SJCRH30 (cell line): ENCODE measurements around the gene SYTL2. TPM values are rescaled to one million over a fixed set of nuclear protein-coding genes. Genes with fewer than 3 reads are reported as not detected.

Experiments used
- DNase-seq, 2 experiments: peaks; one replicate each; pipeline ENCODE4 v3.0.0-alpha.2; 2015 to 2020
- H3K27ac ChIP-seq: fragments of 250-450 bp; sonication (Bioruptor Pico); 2 replicates; pipeline ENCODE4 v1.5.1; 2020; ENCODE audit warnings: mild to moderate bottlenecking, moderate library complexity
- H3K27me3 ChIP-seq: fragments of 250-450 bp; sonication (Bioruptor Pico); 2 replicates; pipeline ENCODE4 v1.5.1; 2020; ENCODE audit warnings: mild to moderate bottlenecking, moderate library complexity
- H3K36me3 ChIP-seq: fragments of 250-450 bp; sonication (Bioruptor Pico); 2 replicates; pipeline ENCODE4 v1.5.1; 2020; ENCODE audit warnings: mild to moderate bottlenecking, moderate library complexity
- H3K4me1 ChIP-seq: fragments of 250-450 bp; sonication (Bioruptor Pico); 2 replicates; pipeline ENCODE4 v1.5.1; 2020; ENCODE audit warnings: mild to moderate bottlenecking, moderate library complexity
- H3K4me3 ChIP-seq: fragments of 250-450 bp; sonication (Bioruptor Pico); 2 replicates; pipeline ENCODE4 v1.5.1; 2020; ENCODE audit warnings: mild to moderate bottlenecking, moderate library complexity
- H3K9me3 ChIP-seq: fragments of 250-450 bp; sonication (Bioruptor Pico); replicated peaks from 2 replicates; pipeline ENCODE4 v1.5.1; 2020; ENCODE audit warnings: mild to moderate bottlenecking, moderate library complexity
- total RNA-seq: library from RNA; depleted of rRNA; stranded (reverse); fragments of >200 nt; shearing (Covaris generic); gene quantifications from 2 replicates; pipeline ENCODE4 v1.2.3, GENCODE V29; 2014

Gene SYTL2
- total RNA-seq, 1 experiment from 2014 or later = 137 TPM

DNA sequence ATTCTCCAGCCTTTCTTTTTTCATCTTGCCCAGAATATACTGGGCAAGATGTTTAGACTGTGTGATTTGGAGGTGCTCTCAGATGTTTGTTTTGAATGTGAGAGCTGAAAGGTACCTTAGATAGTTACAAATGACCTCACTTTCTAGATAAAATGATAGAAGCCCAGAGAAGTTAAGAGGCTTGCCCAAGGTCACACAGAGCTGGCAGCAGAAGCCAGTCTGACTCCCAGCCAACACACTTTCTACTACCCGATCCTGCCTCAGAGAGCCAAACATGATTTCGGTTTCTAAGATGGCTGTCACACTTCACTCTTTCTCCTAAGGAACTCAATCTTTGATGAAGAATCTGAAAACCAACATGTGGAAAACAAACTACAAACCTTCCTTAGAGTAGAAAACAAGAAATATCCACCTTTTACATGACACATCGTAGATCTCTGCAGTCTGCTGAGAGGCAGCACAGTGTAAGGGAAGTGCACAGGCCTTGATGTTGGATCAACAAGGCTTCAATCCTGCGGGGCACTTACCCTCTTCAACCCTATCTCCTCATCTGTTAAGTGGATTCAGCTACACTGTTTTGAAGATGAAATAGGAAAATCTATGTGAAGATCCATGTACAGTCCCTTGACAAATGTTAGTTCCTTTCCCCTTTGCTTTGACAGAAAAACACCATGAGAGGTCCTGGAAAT is 58.6 kb downstream of the SYTL2 start:
- H3K4me3 ChIP-seq = no peak overlapping the region
- 0 out of 2 replicates have a peak, but pooled peaks cover 10% of the 10 kb centered on the region for H3K4me1 ChIP-seq
- no peaks in the 10 kb centered on the region for H3K9me3 ChIP-seq
- no peak overlapping the region for H3K27ac ChIP-seq
- DNase-seq = no peak
- H3K27me3 ChIP-seq = no peaks in the 10 kb centered on the region
- H3K36me3 ChIP-seq = peaks cover 10% of the 10 kb centered on the region

GRCh38 chr11:85751724-85752123 is 59.2 kb downstream of the SYTL2 start:
- Histone ChIP-seq H3K27me3 (no peaks in the 10 kb centered on the region), H3K27ac (no peak overlapping the region), H3K9me3 (no peaks in the 10 kb centered on the region), H3K4me1 (0 out of 2 replicates have a peak, but pooled peaks cover 10% of the 10 kb centered on the region), H3K36me3 (peaks cover 5% of the 10 kb centered on the region), H3K4me3 (no peak overlapping the region)
- DNase-seq = no peak

DNA sequence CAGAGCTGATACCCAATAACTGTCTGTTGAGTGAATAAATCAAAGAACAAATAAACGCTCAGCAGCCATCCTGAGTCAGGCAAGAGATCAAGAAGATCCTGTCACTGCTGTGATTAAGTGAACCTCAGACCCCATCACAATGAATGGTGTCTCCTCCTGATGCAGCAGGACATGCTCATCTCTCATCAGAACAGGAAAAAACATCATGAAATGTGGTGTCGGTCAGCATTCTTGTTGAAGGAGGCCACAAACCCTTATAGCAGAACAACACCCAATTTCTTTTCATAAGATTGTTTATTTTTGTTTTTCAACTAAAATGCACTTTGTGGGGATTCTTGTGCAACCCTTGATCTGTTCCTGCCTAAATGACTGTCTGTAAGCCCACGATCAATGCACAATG is 60.3 kb downstream of the SYTL2 start:
- H3K36me3 ChIP-seq = peaks cover 11% of the 10 kb centered on the region
- H3K27ac ChIP-seq = no peak overlapping the region
- DNase-seq = no peak
- no peaks in the 10 kb centered on the region for H3K27me3 ChIP-seq
- H3K4me3 ChIP-seq = no peak overlapping the region
- H3K4me1 ChIP-seq = 0 out of 2 replicates have a peak, but pooled peaks cover 10% of the 10 kb centered on the region
- no peaks in the 10 kb centered on the region for H3K9me3 ChIP-seq

- peaks cover 11% of the 10 kb centered on the region for H3K36me3 ChIP-seq
- H3K27ac ChIP-seq = no peak overlapping the region
- H3K4me1 ChIP-seq = 0 out of 2 replicates have a peak, but pooled peaks cover 10% of the 10 kb centered on the region
- H3K4me3 ChIP-seq = no peak overlapping the region
- no peaks in the 10 kb centered on the region for H3K9me3 ChIP-seq
- no peak for DNase-seq
- H3K27me3 ChIP-seq = no peaks in the 10 kb centered on the region
Measured at GRCh38 chr11:85749884-85750283, 61.1 kb downstream of the SYTL2 start.

- Histone ChIP-seq H3K27ac (no peak overlapping the region), H3K4me3 (no peak overlapping the region), H3K36me3 (peaks cover 11% of the 10 kb centered on the region), H3K27me3 (no peaks in the 10 kb centered on the region), H3K4me1 (0 out of 2 replicates have a peak, but pooled peaks cover 10% of the 10 kb centered on the region), H3K9me3 (no peaks in the 10 kb centered on the region)
- no peak for DNase-seq
Measured at GRCh38 chr11:85749287-85749834, 61.6 kb downstream of the SYTL2 start.

GRCh38 chr11:85748455-85748891 is 62.5 kb downstream of the SYTL2 start:
- no peak for DNase-seq

DNA sequence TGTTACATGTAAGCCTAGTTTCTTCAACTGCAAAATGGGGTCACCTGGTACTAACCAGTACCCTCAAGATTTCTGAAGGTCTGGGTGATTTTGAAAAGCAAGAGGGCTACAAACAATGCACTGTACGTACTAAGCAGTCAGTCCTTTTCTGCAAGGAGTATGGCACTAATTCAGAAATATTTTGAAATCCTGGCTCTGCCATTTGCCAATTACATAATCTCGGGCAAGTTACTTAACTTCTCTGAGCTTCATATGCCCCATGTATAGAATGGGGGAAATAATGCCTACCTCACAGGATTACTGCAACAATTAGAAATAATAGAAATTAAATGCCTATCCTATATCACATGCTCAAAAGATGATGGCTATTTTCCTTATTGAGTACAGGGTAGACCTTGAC is 64.3 kb downstream of the SYTL2 start:
- H3K36me3 ChIP-seq = peaks cover 11% of the 10 kb centered on the region
- no peak overlapping the region for H3K4me3 ChIP-seq
- H3K4me1 ChIP-seq = peaks cover under 1% of the 10 kb centered on the region; the same call in 1 of the 2 replicates
- no peaks in the 10 kb centered on the region for H3K27me3 ChIP-seq
- no peak overlapping the region for H3K27ac ChIP-seq
- DNase-seq = no peak
- H3K9me3 ChIP-seq = no peaks in the 10 kb centered on the region

More at GRCh38 chr11:85748455-85748891, 62.5 kb downstream of the SYTL2 start:
- peaks cover 11% of the 10 kb centered on the region for H3K36me3 ChIP-seq
- H3K9me3 ChIP-seq = no peaks in the 10 kb centered on the region
- H3K27me3 ChIP-seq = no peaks in the 10 kb centered on the region
- no peak overlapping the region for H3K4me3 ChIP-seq
- 0 out of 2 replicates have a peak, but pooled peaks cover 10% of the 10 kb centered on the region for H3K4me1 ChIP-seq
- no peak overlapping the region for H3K27ac ChIP-seq

DNA sequence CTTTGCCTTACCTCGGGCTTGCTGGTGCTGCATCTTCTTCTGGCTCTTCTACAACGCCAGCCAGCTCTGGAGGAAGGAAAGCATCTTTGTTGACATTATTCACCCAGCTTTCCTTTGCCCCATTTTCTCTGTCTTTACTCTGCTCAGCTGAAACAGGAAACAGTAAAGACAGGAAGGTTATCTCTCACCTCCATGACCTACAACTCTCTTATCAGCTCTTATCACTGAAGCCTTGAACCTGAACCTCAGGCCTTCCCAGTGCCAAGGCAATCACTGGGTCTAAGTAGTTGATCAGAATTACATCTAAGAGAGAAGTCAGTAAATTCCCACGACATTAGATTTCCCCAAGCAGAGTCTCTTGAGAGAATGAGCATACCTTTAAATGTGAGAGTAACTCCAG is 65.3 kb downstream of the SYTL2 start:
- no peaks in the 10 kb centered on the region for H3K27me3 ChIP-seq
- no peak overlapping the region for H3K4me3 ChIP-seq
- H3K9me3 ChIP-seq = no peaks in the 10 kb centered on the region
- DNase-seq = no peak
- peaks cover 11% of the 10 kb centered on the region for H3K36me3 ChIP-seq
- no peak overlapping the region for H3K27ac ChIP-seq
- H3K4me1 ChIP-seq = peaks cover 11% of the 10 kb centered on the region

DNA sequence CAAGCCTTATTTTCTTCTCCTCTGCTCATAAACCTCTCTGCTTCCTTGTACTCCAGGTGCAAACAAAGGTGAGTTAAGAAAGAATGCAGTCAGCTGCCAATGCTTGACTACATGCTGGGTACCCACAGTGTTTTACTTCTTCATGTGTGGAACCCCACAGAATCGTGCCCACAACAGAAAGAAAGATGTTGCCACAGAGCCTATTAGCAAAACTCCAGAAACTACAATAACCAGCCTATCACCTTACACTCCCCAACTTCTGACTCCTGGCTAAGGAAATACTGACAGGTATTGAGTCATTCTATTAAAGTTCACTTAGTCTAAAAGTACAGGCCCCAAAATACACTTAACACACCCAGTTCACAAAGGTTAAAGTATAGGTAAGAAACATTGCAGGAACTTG is 68.1 kb downstream of the SYTL2 start:
- Histone ChIP-seq H3K36me3 (peaks cover 8% of the 10 kb centered on the region), H3K4me3 (no peak overlapping the region), H3K27me3 (no peaks in the 10 kb centered on the region), H3K27ac (no peak overlapping the region), H3K9me3 (no peaks in the 10 kb centered on the region), H3K4me1 (peaks cover 17% of the 10 kb centered on the region)
- no peak for DNase-seq

DNA sequence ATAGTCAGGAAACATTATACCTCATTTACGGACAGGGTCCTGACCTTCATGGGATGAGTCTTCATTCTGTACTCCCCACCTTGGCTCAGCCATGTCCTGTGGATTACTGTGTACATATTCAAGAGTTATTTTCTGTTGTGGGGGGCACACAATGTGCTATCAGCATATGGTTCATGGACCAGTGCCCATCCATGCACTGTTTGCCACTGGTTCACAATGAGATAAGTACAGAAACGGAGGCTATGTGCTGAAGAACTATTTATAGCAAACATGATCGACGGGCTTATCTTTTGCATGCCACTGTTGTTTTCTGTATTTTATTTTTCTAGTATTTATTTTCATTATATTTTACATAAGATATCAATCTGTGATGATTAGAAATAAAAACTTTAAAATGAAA is 68.6 kb downstream of the SYTL2 start:
- H3K4me3 ChIP-seq = no peak overlapping the region
- DNase-seq = no peak
- H3K9me3 ChIP-seq = no peaks in the 10 kb centered on the region
- peaks cover 6% of the 10 kb centered on the region; the same call in 1 of the 2 replicates for H3K36me3 ChIP-seq
- H3K27ac ChIP-seq = no peak overlapping the region
- no peaks in the 10 kb centered on the region for H3K27me3 ChIP-seq
- H3K4me1 ChIP-seq = peaks cover 17% of the 10 kb centered on the region

DNA sequence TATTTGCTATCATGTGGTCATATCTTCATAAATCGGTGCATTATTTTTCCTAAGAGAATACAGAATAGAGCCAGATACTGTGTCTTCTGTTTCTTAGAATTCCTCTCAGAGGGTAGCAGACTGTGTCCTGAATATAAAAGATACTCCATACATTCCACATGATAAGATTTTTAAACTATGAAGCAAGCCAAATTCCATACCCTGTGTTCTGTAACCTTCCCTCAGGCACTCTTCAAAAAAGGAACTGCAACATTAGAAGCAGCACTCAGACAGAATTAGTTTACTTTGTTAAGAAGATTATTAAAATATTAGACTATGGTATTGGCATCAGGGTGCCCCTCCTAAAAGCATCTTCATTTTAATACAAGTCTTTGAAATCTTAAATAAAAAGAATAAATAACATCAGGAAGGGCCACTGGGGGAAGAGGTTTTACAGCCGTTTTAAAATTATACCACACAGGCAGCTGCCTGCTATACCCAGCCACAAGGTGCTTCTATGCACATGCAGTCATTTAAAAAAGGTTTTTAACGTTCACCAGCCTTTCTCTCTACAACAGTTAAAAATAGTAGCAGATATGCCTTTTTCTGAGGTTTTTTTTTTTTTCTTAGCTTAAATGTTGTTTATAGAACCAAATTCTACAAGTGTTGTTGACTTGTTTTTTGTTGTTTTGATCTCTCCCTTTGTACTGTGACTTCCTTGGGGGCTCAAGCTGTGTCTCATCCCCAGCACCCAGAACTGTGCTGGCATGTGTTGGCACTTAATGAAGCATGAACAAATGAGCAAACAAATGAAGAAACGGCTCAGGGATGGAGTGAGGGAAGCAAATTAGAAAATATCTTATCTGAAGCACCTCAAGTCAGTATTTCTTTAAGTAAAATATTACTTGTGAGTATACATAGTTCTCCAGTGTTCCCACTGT is 70.2 kb downstream of the SYTL2 start:
- Histone ChIP-seq H3K4me1 (peaks cover 17% of the 10 kb centered on the region), H3K4me3 (no peak overlapping the region), H3K36me3 (peaks cover 4% of the 10 kb centered on the region), H3K27ac (peak overlapping the region; percentile 30), H3K27me3 (no peaks in the 10 kb centered on the region), H3K9me3 (no peaks in the 10 kb centered on the region)
- DNase-seq = peak in 1 of 2 experiments; percentile 41

GRCh38 chr11:85737738-85738137 is 73.2 kb downstream of the SYTL2 start:
- H3K4me1 ChIP-seq = peaks cover 17% of the 10 kb centered on the region
- no peaks in the 10 kb centered on the region for H3K27me3 ChIP-seq
- H3K36me3 ChIP-seq = peaks cover 16% of the 10 kb centered on the region
- no peak overlapping the region for H3K4me3 ChIP-seq
- no peak for DNase-seq
- H3K27ac ChIP-seq = no peak overlapping the region
- no peaks in the 10 kb centered on the region for H3K9me3 ChIP-seq

DNA sequence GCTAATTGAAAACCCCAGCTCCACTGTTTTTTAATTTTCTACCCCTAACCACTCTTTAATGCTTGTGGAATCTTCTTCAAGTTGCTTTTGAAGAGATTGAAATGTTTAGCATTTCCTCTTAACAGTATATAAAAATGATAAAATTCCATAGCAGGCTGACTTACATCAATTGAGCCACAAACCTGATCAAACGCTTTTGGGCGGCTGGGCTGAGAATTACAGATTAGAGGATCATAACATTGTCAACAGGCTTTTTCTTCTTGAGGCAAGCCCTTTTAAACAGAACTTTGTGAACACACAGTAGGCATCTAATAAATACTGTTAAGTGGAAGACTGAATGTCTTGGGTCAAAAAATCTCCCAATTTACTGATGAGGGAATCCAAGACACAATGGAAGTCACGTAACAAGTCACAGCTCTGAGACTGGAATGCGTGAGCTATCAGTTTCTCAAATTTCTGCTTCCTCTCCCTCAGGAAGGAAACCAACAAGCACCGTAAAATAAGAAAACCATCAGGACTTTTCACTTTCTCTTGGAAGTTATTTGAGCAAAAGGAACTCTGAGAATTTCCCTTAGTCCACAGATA is 75.0 kb downstream of the SYTL2 start:
- Histone ChIP-seq H3K27ac (no peak overlapping the region), H3K4me3 (no peak overlapping the region), H3K4me1 (peaks cover 9% of the 10 kb centered on the region), H3K9me3 (peaks cover 2% of the 10 kb centered on the region; the same call in 1 of the 2 replicates), H3K36me3 (peaks cover 24% of the 10 kb centered on the region), H3K27me3 (no peaks in the 10 kb centered on the region)
- DNase-seq = no peak

GRCh38 chr11:85732965-85733364 is 78.0 kb downstream of the SYTL2 start:
- no peak for DNase-seq
- Histone ChIP-seq H3K4me1 (no peaks in the 10 kb centered on the region), H3K36me3 (peaks cover 24% of the 10 kb centered on the region), H3K27ac (no peak overlapping the region), H3K27me3 (no peaks in the 10 kb centered on the region), H3K9me3 (peaks cover 5% of the 10 kb centered on the region; the same call in 1 of the 2 replicates), H3K4me3 (no peak overlapping the region)
